T follicular helper cell (primary cell): Measurements from ENCODE around the gene ARHGAP6.

Source experiments
- DNase-seq: peaks from one replicate; pipeline ENCODE4 v3.0.0-alpha.2; 2020; ENCODE audit warnings: low read depth

ARHGAP6 gene

GRCh38 chrX:11575332-11575731 is 90.4 kb downstream of the ARHGAP6 start:
- no peak for DNase-seq

DNA sequence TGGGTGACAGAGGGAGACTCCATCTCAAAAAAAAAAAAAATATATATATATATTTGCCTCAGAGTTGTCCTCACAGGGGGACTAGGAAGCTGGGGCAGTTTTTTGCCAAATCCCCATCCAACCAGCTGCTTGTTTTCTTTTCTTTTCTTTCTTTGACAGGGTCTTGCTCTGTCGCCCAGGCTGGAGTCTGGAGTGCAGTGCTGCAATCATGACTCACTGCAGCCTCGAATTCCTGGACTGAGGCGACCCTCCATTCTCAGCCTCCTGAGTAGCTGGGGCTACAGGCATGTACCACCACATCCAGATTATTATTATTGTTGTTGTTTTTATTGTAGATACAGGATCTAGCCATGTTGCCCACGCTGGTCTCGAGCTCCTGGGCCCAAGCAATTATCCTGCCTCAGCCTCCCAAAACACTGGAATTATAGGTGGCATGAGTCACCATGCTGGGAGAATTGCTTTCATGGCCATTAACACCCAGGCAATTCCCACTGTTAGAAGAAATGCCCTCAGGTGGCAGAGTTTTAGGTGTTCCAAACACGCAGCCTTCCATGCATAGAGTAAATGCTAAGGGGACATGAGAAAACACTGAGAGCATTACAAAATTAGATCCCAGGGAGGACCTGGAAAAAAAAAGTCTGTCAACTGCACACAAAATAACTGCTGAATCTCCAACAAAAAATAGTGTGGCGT is 98.0 kb downstream of the ARHGAP6 start:
- DNase-seq = no peak

DNA sequence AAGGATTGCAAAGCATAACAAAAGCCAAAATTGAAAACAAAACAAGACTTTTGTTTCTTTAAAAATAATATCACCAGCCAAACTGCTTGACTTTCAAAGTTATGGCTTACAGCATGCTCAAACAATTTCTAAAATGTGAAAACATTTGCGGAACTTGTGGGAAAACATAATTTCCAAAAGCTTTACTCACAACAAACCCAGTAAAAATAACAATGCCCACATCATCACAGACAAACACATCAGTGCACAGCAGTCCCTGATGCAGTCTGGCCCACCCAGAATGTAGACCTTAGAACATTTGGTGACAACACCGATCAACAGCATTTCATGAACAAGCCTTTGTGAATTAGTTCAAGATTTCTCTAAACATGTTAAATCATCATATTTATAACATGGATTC is 98.9 kb downstream of the ARHGAP6 start:
- DNase-seq = no peak

- no peak for DNase-seq
These were observed 99.5 kb downstream of the ARHGAP6 start for GRCh38 chrX:11566173-11566572.

GRCh38 chrX:11564546-11564945 is 101.2 kb downstream of the ARHGAP6 start:
- DNase-seq = no peak

DNA sequence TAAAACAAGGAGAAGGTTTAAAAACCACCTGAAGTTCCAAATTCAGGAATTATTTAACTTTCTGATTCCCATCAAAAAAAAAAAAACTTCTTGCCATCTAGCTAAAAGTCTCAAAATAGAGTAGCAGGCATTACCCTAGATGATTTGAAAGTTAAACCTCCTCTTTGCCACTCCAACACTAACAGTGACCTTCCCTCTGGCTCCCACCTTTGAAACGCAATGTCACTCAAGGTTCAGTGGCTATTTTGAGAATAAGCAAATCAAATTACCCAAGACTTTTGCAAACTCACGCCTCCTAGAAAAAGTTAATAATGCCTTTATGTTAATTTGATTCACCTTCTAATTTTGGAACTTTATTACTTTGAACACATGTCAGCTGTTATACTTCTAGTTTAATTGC is 103.2 kb downstream of the ARHGAP6 start:
- no peak for DNase-seq

DNA sequence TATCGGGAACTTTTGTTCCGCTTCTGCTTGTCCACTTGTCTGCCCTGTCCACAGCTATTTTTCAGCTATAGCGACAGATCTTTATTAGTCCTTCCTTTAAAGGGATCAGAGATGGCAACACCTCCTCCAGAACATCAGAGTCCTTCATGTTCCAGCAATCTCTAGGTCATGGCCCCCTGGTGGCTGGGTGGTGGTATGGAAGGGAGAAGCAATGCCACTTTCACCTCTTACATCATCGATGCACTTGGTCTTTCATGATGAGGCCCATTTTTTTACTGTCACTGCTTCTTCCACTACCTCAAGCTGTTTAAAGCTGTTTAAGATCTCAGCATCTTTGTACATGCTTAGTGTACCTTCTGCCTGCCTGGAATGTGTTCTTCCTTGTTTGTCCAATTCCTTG is 106.7 kb downstream of the ARHGAP6 start:
- DNase-seq = peak; percentile 46

- no peak for DNase-seq
These were observed 108.6 kb downstream of the ARHGAP6 start for GRCh38 chrX:11557120-11557519.

GRCh38 chrX:11555759-11556158 is 110.0 kb downstream of the ARHGAP6 start:
- no peak for DNase-seq

DNA sequence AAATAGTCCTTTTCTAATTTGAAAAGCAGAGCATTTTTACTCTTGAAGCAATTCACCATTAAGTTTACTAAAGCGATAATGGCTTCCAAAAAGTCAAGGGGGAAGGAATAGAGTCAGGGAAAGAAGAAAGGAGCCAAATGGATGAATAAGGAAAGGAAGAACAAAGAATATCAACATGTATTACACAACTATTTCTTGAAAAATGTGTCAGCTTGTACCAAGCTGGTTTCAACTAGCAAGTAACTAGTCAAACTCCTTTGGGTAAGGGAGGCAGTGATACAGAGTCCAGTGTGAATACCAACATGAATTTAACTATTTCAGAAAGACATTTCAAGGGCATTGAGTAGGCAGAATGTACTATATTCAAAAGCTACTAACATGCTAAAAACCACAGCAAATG is 112.1 kb downstream of the ARHGAP6 start:
- DNase-seq = no peak

DNA sequence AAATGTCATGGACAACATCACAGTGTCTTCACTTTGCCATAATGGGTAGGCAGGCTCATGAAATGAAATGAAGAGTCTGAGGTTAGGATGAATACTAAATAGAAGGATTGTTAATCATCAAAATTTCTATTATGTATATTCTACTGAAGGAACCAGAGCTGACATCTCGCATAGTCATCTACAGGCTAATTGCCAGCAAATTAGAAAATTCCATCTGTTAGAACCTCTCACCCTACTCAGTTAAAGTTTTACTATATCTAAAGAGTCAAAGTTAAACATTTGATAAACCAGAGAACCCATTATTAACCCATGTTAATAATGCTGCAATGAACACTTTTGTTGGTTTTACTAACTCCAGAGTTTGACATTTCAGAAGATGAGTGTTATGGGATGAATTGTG is 114.6 kb downstream of the ARHGAP6 start:
- no peak for DNase-seq

DNA sequence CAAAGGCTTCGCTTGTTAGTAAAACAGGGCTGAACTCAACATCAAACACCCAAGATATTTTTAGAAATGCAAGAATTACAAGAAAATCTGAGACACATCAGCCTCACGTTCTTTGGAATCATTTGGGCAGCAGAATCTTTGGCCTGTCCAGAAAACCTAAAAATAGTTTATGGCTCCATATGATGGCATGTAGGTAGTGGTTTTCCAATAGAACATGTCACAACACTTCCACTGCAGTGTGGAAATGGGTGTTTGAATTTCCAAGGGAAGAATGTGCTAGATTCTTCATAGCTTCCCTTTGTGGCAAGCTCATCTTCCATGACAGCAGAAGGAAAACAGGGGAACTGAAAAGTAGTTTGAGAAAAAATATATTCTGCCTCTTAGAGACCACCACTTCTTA is 118.8 kb downstream of the ARHGAP6 start:
- no peak for DNase-seq

- DNase-seq = no peak
These were observed 122.5 kb downstream of the ARHGAP6 start for GRCh38 chrX:11543249-11543648.

DNA sequence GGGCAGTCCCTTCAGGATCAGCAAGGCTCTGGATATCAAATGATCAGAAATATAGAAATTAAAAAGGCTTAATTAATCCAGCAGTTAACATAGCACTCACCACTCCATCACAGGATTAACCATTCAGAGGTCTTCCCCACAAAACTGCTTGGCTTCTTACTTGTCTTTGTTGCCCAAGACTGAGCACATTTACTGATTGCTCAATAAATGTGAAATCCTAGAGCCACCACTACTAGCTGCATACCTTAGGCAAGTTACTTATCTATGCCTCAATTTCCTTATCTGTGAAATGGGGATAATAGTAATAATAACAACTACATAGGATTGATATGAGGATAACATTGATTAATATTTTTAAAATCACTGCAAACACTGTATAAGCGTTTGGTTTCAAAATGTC is 124.2 kb downstream of the ARHGAP6 start:
- no peak for DNase-seq

- no peak for DNase-seq
These were observed 125.0 kb downstream of the ARHGAP6 start for GRCh38 chrX:11540532-11541377.

DNA sequence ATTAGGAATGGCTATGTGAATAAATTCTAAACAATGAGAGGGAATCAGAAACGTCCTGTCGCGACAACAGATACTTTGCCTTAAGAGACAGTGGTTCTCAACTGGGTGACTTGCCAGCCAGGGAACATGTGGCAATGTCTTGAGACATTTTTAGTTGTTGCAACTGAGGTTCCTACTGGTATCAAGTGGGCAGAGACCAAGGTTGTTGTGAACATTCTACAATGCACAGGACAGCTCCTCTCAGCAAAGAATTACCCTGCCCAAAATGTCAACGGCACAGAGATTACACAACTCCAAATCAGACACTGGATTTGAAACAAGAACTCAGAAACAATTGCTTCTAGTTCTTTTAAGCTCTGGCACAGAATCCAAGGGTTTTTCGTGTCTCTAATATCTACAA is 128.6 kb downstream of the ARHGAP6 start:
- DNase-seq = no peak

- no peak for DNase-seq
These were observed 130.4 kb downstream of the ARHGAP6 start for GRCh38 chrX:11535156-11535919.

DNA sequence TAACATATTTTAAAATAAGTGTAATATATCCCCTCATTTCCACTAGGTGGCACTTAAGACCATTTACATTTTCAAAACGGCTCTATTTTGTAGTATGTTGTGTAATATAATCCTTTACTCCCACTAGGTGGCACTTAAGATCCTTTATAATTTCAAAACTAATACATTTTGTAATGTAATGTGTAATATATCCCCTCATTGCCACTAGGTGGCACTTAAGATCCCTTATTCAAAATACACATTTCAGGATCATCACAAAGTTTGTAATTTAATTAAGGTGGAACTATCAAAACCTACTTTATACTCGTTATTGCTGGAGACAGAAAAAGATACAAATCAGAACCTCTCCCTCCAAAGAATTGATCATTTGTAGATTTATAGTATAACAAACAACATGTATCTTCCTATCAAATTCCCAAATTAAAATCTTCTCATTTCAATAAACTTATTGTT is 132.5 kb downstream of the ARHGAP6 start:
- DNase-seq = no peak

GRCh38 chrX:11532291-11533078 is 133.2 kb downstream of the ARHGAP6 start:
- DNase-seq = no peak

- no peak for DNase-seq
These were observed 134.5 kb downstream of the ARHGAP6 start for GRCh38 chrX:11531226-11531625.

- DNase-seq = no peak
These were observed 135.1 kb downstream of the ARHGAP6 start for GRCh38 chrX:11530621-11531020.

DNA sequence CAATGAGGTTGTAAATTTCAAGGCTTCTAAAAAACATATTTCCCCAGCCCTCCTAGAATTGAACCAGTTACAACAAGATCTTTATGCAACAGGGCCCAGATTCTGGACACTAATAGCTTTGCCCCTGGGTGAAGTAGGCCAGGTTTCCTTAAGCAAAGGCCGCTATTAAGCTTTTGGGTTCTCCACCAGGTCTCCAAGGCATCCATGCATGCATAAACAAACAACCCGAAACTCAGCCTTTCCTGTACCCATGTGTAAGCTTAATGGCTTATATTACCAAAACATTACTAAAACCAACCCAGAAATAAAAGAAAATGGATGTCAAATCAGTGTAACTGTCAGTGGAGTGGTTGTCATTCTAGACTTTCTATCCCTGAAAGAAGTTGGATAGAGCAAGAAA is 137.1 kb downstream of the ARHGAP6 start:
- no peak for DNase-seq
